BE2C (cell line): ENCODE data around the gene ZKSCAN5.
A peak's percentile ranks its signal among the peaks of the same experiment; 100 is the strongest.

ENCODE experiments used
- DNase-seq: peaks from one replicate; pipeline ENCODE4 v3.0.0-alpha.2; 2020
- H3K27me3 ChIP-seq: fragments of 250-450 bp; sonication (Bioruptor Pico); 2 replicates; pipeline ENCODE4 v1.5.1; 2020; ENCODE audit warnings: mild to moderate bottlenecking
- H3K36me3 ChIP-seq: fragments of 250-450 bp; sonication (Bioruptor Pico); 2 replicates; pipeline ENCODE4 v1.5.1; 2020; ENCODE audit warnings: mild to moderate bottlenecking
- H3K4me1 ChIP-seq: fragments of 250-450 bp; sonication (Bioruptor Pico); 2 replicates; pipeline ENCODE4 v1.5.1; 2020
- H3K4me3 ChIP-seq: 2 replicates; pipeline ENCODE4 v1.5.1; 2011; ENCODE audit warnings: low read depth, low read length
- H3K9me3 ChIP-seq: fragments of 250-450 bp; sonication (Bioruptor Pico); 2 replicates; pipeline ENCODE4 v1.5.1; 2020
- CTCF ChIP-seq: IDR thresholded peaks from 2 replicates; pipeline ENCODE4 v1.5.1; 2012; ENCODE audit warnings: mild to moderate bottlenecking, low read depth, low read length

Gene ZKSCAN5

DNA sequence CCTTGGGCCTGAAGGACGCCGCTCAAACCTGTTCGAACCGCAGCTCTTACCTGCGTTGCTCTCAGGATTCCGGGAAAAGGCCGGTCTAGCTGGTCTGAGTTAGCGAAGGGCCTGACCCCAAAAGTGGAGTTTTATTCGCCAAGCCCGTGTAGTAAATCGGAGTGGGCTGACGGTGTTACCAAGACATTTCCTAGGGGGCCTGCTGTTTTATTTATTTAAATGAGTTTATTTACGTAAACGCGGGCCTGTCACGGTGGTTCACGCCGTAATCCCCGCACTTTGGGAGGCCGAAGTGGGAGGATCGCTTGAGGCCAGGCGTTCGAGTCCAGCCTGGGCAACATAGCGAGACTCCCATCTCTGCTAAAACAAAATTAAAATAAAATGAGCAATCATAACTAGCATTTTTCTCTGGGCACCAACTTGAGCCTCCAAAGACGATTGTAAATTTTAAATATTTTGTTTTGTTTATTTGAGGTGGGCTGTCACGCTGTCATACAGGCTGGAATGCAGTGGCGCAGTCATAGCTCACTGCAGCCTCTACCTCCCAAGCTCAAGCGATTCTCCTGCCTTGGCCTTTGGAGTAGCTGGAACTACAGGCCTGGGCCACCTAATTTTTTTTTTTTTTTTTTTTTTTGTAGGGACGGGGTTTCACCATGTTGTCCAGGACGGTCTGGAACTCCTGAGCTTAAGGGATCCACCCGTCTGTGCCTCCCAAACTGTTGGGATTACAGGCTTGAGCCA, 54.9 kb downstream of the ZKSCAN5 start:
- Histone ChIP-seq H3K27me3 (no peaks in the 10 kb centered on the region), H3K4me3 (peak overlapping the region; percentile 98), H3K36me3 (peaks cover 35% of the 10 kb centered on the region), H3K4me1 (no peaks in the 10 kb centered on the region), H3K9me3 (no peaks in the 10 kb centered on the region)
- TF ChIP-seq CTCF, result no peak
- no peak for DNase-seq

GRCh38 chr7:99560834-99561736, 56.6 kb downstream of the ZKSCAN5 start:
- H3K9me3 ChIP-seq, result no peaks in the 10 kb centered on the region
- H3K4me1 ChIP-seq, result no peaks in the 10 kb centered on the region
- no peaks in the 10 kb centered on the region for H3K27me3 ChIP-seq
- DNase-seq, result no peak
- no peak for TF ChIP-seq CTCF
- H3K36me3 ChIP-seq, result peaks cover 48% of the 10 kb centered on the region
- no peak overlapping the region for H3K4me3 ChIP-seq

GRCh38 chr7:99561737-99562051, 57.2 kb downstream of the ZKSCAN5 start:
- H3K4me1 ChIP-seq, result no peaks in the 10 kb centered on the region
- peaks cover 53% of the 10 kb centered on the region for H3K36me3 ChIP-seq
- DNase-seq, result no peak
- H3K9me3 ChIP-seq, result no peaks in the 10 kb centered on the region
- H3K4me3 ChIP-seq, result no peak overlapping the region
- no peak for TF ChIP-seq CTCF
- H3K27me3 ChIP-seq, result no peaks in the 10 kb centered on the region

DNA sequence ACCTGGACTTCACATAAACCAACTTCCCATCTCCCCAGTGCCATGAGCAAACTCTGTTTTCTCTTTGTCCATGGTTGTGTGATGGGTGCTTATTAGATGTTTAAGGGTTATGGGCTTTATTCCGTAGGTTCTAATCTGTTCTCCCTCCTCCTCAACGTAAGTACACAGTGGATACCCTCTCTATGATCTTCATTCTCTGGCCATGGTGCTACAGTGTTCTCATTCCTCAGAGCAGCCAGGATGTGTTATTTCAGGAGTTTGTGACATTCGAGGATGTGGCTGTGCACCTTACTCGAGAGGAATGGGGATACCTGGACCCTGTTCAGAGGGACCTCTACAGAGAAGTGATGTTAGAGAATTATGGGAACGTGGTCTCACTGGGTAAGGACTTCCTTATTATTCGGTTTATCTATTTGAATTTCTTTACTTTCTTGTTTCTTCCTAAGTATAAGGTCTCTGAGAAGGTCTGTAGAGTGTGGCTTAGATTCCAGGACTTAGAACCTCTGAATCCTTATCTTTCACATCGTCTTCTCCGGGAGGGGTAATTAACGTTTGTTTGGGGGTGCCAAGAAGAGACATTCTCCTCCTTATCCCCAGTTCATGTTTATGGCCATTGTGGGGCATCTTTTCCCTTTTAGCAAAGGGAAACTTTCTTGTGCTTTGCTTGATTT, 57.8 kb downstream of the ZKSCAN5 start:
- Histone ChIP-seq H3K9me3 (no peaks in the 10 kb centered on the region), H3K27me3 (no peaks in the 10 kb centered on the region), H3K4me1 (no peaks in the 10 kb centered on the region), H3K4me3 (no peak overlapping the region), H3K36me3 (peaks cover 53% of the 10 kb centered on the region)
- no peak for TF ChIP-seq CTCF
- no peak for DNase-seq

GRCh38 chr7:99562832-99563231, 58.4 kb downstream of the ZKSCAN5 start:
- H3K9me3 ChIP-seq, result no peaks in the 10 kb centered on the region
- no peak for DNase-seq
- no peak overlapping the region for H3K4me3 ChIP-seq
- H3K4me1 ChIP-seq, result no peaks in the 10 kb centered on the region
- no peak for TF ChIP-seq CTCF
- H3K36me3 ChIP-seq, result peaks cover 53% of the 10 kb centered on the region
- H3K27me3 ChIP-seq, result no peaks in the 10 kb centered on the region
